ENCODE data around the gene GOLGA5. TPM values are rescaled to one million over a fixed set of nuclear protein-coding genes. Genes with fewer than 3 reads are reported as not detected.

The GOLGA5 gene
- total RNA-seq, 6 experiments from 2014 or later: 20.0 to 35.6 (median 28.8) TPM

DNA sequence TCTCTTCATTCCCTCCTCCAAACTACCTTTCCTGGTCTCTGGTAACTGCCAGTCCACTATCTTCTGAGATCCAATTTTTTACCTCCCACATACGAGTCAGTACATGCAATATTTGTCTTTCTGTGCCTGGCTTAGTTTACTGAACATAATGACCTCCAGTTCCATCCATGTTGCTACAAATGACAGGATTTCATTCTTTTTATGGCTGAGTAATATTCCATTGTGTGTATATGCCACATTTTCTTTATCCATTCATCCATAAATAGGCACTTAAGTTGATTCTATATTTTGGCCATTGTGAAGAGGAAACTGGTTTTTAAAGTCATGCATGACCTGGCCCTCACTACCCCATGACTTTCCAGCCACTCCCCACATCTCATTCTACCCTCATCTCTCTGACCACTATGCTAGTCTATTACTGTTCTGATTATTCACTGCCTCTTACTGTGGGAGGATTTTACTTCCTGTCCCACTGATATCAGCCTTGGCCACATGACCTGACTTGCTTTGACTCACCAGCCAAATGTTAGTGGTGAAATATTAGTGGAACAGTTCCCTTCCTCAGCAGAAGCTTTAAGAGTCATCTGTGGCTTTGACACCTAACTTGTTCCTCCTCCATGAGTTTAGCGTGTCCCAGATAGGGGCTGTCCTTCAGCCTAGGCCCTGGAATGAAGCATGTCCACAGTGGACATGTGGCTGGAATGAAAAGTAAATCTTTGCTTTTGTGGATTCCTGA, 52.2 kb downstream of the GOLGA5 start:
- intact Hi-C loops (cut with DNase I): no loop called here
- 7% methylated on average over 2 of the region's 2 CpGs for WGBS (ENCODE audit: insufficient coverage, low coverage, low lambda C conversion rate, missing lambda C conversion rate)
- DNase-seq: no peak
- no peaks in the 10 kb centered on the region for H3K9me3 ChIP-seq
- peaks cover 0 to 5% (median 1%) of the 10 kb centered on the region in 4 donors for H3K36me3 ChIP-seq
- no peak overlapping the region for H3K27ac ChIP-seq
- ATAC-seq: peak; percentile 37 to 82 (median 56)
- H3K4me3 ChIP-seq: no peak overlapping the region
- TF ChIP-seq CTCF (IDR thresholded peaks at IDR 0.05) (no peak), POLR2A (IDR thresholded peaks at IDR 0.05) (no peak)
- no peaks in the 10 kb centered on the region for H3K27me3 ChIP-seq
- H3K4me1 ChIP-seq: peaks cover 0 to 2% (median 0%) of the 10 kb centered on the region in 4 donors

DNA sequence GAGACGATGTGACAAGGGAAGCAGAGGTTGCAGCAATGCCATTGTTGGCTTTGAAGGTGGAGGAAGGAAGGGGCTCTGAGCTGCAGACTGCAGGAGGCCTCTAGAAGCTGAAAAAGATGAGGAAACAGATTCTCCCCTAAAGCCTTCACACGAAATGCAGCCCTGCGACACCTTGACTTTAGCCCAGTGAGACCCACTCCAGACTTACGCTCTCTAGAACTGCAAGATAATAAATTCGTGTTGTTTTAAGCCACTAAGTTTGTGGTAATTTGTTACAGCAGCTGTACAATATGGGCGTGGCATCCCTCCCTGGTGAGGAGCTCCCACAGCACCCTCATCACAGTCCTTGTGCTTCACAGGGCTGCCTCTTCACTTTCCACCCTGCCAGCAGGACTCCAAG, 53.2 kb downstream of the GOLGA5 start:
- no peak overlapping the region for H3K4me3 ChIP-seq
- no peak for DNase-seq
- H3K9me3 ChIP-seq: no peaks in the 10 kb centered on the region
- no peaks in the 10 kb centered on the region for H3K36me3 ChIP-seq
- no peak overlapping the region for H3K27ac ChIP-seq
- no peaks in the 10 kb centered on the region for H3K27me3 ChIP-seq
- intact Hi-C loops (cut with DNase I): no loop called here
- ATAC-seq: no peak
- H3K4me1 ChIP-seq: peaks cover 0 to 2% (median 0%) of the 10 kb centered on the region in 4 donors
- no peak for TF ChIP-seq CTCF (IDR thresholded peaks at IDR 0.05)
- no peak for TF ChIP-seq POLR2A (IDR thresholded peaks at IDR 0.05)
- 36% methylated on average over 1 of the region's 6 CpGs for WGBS (ENCODE audit: insufficient coverage, low coverage, low lambda C conversion rate, missing lambda C conversion rate)

GRCh38 chr14:92847749-92848148, 53.6 kb downstream of the GOLGA5 start:
- Histone ChIP-seq H3K4me3 (no peak overlapping the region), H3K27ac (no peak overlapping the region), H3K36me3 (no peaks in the 10 kb centered on the region), H3K4me1 (peaks cover 0 to 2% (median 0%) of the 10 kb centered on the region in 4 donors), H3K9me3 (no peaks in the 10 kb centered on the region), H3K27me3 (no peaks in the 10 kb centered on the region)
- DNase-seq (no peak), ATAC-seq (no peak)
- TF ChIP-seq CTCF (IDR thresholded peaks at IDR 0.05) (no peak), POLR2A (IDR thresholded peaks at IDR 0.05) (no peak)
- WGBS (ENCODE audit: insufficient coverage, low coverage, low lambda C conversion rate, missing lambda C conversion rate): 50% methylated on average over 2 of the region's 2 CpGs
- intact Hi-C loops (cut with DNase I): no loop called here

DNA sequence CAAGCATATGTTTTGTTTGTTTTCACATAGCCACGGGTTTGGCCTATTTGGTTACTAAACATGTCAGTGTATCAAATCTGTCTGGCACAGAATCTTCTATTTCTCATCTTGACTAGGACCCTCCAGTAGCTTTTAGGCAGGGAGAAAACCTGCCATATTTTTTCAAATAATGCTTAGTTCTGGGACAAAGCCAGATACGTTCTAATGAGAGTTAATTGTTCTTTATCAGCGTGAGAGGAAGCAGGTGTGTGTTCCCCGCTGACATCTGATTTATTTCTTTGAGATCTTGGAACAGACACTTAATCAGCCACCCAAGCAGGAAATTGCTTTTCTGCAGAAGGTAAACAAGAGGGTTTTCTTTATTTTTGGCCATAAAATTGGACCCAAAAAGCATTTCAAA, 54.8 kb downstream of the GOLGA5 start:
- no peaks in the 10 kb centered on the region for H3K9me3 ChIP-seq
- no peak for TF ChIP-seq CTCF (IDR thresholded peaks at IDR 0.05)
- no peak for TF ChIP-seq POLR2A (IDR thresholded peaks at IDR 0.05)
- no peak for DNase-seq
- no peaks in the 10 kb centered on the region for H3K27me3 ChIP-seq
- ATAC-seq: peak in 2 of 4 donors; percentile 41 to 46
- 38% methylated on average over 4 of the region's 4 CpGs for WGBS (ENCODE audit: insufficient coverage, low coverage, low lambda C conversion rate, missing lambda C conversion rate)
- intact Hi-C loops (cut with DNase I): no loop called here
- H3K4me3 ChIP-seq: no peak overlapping the region
- H3K27ac ChIP-seq: no peak overlapping the region
- peaks cover 0 to 2% (median 0%) of the 10 kb centered on the region in 4 donors for H3K4me1 ChIP-seq
- H3K36me3 ChIP-seq: no peaks in the 10 kb centered on the region

Measured in right lobe of liver (tissue), 6 donors.